ENCODE data around the gene EMP1. TPM values are rescaled to one million over a fixed set of nuclear protein-coding genes. Genes with fewer than 3 reads are reported as not detected.

The EMP1 gene
- total RNA-seq (2022; extraction: Qiagen RNA extraction; ENCODE audit: low read depth): 110 to 172 TPM (median 159 TPM) in 5 replicates

GRCh38 chr12:13196130-13196921 lies at the start of gene EMP1:
Gene EMP1 (plus strand): TSS chr12:13196726. CDS start chr12:13211511, 14,785 bp downstream.

Other genes with a start within 250 kb of the EMP1 start
- 0.22 TPM in 1 of 5 replicates, not detected in the others for gene GPRC5D, start 244.6 kb upstream of the EMP1 start, total RNA-seq (2022; extraction: Qiagen RNA extraction; ENCODE audit: low read depth)
- gene HEBP1, start 196.5 kb upstream of the EMP1 start, total RNA-seq (2022; extraction: Qiagen RNA extraction; ENCODE audit: low read depth): 54.0 to 58.6 TPM (median 55.4 TPM) in 5 replicates
- gene FAM234B, start 152.3 kb upstream of the EMP1 start, total RNA-seq (2022; extraction: Qiagen RNA extraction; ENCODE audit: low read depth): 3.8 to 4.6 TPM (median 3.9 TPM) in 5 replicates
- 0.33 to 0.90 TPM (median 0.54 TPM) in 5 replicates for gene GSG1, start 93.1 kb upstream of the EMP1 start, total RNA-seq (2022; extraction: Qiagen RNA extraction; ENCODE audit: low read depth)